GM19467 (cell line): ENCODE data around the gene PVRIG.
"Not testable (repeated sequence)": the region's sequence is repeated elsewhere in the genome, so short reads cannot be mapped to it uniquely, and the experiment has no call there.

Source experiments
- ATAC-seq: cut with Tn5 transposase; IDR thresholded peaks from one replicate; pipeline ENCODE4 v1.9.1; 2021; ENCODE audit warnings: mild to moderate bottlenecking, moderate library complexity; ENCODE audit not compliant: unreplicated experiment

Gene PVRIG

DNA sequence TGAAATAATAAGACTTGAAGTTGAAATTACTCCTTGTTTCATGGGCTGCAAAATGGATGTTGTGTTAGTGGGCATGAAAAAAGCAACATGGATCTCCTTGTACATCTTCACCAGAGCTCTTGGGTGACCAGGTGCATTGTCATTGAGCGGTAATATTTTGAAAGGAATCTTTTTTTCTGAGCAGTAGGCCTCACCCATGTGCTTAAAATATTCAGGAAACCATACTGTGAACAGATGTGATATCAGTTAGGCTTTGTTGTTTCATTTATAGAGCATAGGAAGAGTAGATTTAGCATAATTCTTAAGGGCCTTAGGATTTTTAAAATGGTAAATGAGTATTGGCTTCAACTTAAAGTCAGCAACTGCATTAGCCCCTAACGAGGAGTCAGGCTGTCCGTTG, 26.8 kb upstream of the PVRIG start:
- no peak for ATAC-seq

DNA sequence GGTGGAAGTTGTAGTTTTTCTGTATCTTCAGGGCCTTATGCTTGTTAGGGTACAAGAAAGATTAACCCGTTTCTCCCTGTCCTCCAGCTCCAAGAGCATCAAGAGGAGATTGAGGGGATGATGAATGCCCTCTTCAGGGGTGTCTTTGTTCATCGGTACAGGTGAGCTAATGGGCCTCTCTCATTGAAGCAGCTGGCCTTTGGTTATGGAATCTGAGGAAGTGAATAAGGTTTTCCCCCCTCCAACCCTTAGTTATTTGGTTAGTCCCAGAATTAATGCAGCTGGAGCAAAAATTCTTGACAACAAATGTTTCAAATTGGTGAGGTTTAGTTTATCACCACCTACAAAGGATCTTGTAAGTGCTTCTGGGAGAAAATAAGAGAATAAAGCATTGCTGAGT, 24.5 kb upstream of the PVRIG start:
- ATAC-seq: no peak

DNA sequence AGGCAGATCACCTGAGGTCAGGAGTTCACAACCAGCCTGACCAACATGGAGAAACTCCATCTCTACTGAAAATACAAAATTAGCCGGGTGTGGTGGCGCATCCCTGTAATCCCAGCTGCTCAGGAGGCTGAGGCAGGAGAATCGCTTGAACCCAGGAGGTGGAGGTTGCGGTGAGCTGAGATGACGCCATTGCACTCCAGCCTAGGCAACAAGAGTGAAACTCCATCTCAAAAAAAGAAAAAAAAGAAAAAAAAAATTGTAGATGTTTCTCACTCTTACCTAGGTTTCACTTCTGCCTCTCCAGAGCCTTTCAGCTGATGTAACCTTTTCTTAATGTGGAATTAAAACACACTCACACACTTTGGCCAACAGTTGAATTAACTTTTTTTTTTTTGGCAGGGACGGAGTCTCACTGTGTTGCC, 23.8 kb upstream of the PVRIG start:
- ATAC-seq: not testable (repeated sequence)

DNA sequence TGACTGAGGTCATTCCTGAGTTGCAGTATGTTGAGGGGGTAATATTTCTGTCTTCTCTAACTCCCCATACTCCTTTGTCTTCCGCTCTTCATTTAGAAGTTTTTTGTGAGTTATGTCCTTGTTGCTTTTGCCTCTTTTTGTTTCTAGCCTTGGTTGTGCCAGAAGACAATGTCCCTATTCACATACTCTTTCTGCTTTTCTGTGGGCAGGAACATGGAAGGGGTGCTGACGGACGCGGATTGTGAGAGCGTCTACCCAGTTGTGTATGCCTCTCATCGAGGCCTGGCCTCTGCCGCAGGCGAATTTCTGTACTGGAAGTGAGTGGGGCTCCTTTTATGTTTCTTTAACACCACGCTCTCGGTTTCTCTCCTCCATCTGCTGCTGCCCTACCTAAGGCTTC, 21.5 kb upstream of the PVRIG start:
- no peak for ATAC-seq

DNA sequence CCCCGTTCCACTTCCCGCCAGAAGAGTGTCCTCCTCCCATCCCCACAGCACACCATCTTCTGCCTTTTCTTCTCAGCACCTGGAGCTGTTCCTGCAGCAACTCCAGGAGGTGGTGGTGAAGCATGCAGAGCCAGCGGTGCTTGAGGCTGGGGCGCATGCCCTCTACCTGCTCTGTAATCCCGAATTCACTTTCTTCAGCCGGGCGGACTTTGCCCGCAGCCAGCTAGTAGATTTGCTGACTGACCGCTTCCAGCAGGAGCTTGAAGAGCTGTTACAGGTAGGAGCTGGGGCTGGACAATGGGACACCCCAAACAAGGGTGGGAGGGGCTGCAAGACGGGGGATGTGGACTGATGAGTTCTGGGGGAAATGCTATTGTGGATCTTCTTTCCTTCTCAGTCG, 19.1 kb upstream of the PVRIG start:
- ATAC-seq: no peak

DNA sequence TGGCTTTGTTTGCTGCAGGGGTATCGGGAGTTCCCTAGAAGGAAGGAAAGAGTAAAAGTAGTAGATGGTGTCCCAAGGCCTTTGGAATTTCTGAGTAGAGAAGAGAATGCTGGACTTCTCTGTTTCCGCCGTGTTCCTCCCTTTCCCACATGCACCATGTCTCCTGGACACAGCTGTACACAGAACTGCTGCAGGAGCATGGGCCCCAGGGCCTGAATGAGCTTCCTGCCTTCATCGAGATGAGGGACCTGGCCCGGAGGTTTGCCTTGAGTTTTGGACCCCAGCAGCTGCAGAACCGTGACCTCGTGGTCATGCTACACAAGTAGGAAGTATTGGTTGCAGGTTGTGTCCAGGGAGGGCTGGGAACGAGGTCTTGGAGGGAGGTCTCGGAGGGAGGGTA, 15.3 kb upstream of the PVRIG start:
- ATAC-seq: no peak

DNA sequence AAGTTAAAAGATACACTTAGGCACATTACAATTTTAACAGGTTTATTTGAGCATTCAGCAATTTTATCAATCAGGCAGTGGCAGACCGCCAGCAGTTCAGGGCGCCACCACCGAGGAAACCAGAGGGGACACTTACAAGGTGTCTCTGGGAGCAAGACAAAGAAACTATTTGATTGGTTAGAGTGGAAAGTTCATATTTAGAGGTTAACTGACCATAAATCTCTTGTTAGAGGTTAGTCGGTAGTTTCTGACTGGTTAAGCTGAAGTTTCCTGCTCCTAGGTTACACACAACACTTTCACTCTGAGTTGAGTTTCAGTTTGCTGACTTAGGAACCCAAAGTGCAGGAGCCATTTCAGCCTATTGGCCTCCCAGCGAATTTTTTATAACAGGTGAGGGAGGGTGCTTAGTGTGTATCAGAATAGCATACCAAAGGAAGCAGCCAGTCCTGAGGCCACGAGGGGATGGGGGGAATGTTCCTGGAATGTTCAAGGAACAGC, 10.8 kb upstream of the PVRIG start:
- ATAC-seq: peak; percentile 61

DNA sequence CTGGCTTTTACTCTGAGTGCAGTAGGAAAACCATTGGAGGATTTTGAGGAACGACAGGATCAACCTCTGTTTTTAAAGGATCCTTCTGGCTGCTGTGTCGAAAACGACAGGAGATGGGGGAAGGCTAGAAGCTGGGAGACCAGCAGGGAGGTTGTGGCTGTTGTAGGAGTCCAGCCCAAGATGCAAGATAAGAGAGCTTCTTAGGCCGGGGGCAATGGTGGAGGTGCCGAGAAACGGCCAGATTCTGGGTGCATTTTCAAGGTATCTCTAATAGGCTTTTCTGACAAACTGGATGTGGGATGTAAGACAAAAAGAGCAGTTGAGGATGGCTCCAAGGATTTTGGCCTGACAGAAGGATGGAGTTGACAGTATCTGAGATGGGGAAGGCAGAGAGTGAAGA, 10.3 kb upstream of the PVRIG start:
- no peak for ATAC-seq

DNA sequence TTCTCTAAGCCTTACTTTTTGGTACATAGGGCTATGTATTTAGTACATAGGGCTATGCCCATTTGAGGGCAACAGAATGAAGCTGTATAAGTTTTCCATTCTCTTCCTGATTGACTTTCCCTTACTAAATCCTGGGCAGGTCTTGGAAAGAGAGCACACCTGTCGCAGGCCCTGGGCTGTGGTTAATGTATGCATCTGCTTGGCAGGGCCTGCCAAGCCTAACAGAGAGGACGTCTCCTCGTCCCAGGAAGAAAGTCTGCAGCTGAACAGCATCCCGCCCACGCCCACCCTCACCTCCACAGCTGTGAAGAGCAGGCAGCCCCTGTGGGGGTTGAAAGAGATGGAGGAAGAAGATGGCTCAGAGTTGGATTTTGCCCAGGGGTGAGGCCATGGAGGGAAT, 8.9 kb upstream of the PVRIG start:
- no peak for ATAC-seq

DNA sequence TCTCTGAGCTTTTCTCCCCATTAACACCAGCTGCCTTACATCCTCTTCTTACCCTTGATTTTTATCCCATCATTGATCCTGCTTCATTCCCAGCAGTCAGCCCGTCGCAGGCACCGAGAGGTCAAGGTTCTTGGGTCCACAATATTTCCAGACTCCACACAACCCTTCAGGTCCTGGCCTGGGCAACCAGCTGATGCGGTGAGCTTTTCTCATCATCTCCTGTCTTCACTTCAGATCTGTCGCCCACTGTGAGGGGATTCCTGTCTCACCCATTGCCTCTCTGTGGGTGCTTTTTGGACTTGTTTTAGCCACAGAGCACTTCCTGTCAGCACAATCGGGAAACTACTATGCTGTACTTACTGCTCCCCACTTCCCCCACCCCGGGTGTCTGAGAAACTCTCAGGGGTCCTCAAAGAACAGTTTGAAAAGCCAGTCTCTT, 8.4 kb upstream of the PVRIG start:
- ATAC-seq: no peak

DNA sequence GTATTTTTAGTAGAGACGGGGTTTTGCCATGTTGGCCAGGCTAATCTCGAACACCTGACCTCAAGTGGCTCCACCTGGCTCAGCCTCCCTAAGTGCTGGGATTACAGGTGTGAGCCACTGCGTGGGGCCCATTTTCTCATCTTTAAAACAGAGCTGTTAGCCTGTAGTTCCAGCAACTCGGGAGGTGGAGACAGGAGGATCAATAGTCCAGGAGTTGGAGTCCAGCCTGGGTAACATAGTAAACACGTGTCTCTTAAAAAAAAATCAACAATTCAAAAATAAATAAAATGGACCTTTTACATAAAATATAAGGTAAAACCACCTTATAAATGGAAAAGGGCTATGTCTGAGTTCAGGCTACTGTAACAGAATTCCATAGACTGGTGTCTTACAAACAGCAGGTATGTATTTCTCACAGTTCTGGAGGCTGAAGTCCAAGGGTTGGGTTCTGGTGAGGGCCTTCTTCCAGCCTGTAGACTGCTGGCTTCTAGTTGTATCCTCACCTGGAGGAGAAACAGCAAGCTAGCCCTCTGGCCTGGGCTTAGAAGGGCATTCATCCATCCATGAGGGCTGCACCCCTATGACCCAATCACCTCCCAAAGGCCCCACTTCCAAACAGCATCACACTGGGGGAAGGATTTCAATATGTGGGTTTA, 7.0 kb upstream of the PVRIG start:
- ATAC-seq: no peak

DNA sequence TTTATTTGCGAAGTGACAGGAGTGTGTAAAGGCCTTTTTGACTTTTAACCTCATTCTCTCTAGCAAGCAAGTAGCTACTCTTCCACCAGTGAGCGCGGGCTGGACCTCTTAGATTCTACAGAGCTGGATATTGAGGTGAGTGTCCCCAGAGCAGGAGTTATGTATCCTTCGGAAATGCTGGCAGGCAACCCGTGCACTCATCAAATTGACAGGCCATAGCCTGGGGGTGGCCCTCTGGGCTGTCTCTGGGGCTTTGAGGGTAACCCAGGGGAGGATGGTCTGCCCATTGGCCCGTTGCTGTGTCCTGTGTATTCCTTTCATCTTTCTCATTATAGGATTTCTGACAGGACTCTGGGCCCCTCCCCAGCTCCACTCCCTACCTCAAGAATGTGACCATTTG, 6.1 kb upstream of the PVRIG start:
- ATAC-seq: no peak

DNA sequence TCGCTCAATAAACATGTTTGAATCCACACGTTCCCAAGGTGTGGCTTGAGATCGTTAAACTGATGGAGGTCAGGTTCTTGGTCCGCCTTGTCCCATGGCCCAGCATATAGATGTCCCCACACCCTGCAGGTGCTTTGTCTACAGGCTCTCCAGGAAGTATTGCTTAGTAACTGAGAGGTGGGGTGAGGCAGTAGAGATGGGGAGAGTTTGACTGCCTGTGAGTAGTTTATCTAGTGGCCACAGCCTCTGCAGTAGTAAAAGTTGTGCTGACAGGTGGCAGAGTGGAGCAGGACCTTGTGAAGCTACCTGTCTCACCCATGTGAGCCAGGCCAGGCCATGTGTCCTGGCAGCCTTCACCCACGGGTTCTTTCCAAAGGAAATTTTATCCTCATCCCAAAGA, 5.4 kb upstream of the PVRIG start:
- ATAC-seq: not testable (repeated sequence)

DNA sequence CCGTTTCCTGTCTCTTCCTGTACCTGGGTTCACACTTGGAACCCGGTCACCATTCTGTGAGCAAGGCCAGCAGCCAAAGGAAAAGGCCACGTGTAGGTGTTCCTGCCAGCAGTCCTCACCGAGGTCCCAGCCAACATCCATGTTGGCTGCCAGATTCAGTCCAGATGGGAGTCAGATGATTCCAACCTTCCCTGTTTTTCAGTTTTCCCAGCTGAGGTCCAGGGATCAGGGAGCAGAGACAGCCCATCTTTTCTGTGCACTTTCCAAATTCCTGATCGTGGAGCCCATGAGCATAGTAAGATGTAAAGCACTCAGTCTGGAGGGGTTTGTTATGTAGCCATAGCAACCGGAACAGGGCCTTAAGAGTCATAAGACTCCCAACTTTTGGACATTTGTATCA, 3.9 kb upstream of the PVRIG start:
- no peak for ATAC-seq

DNA sequence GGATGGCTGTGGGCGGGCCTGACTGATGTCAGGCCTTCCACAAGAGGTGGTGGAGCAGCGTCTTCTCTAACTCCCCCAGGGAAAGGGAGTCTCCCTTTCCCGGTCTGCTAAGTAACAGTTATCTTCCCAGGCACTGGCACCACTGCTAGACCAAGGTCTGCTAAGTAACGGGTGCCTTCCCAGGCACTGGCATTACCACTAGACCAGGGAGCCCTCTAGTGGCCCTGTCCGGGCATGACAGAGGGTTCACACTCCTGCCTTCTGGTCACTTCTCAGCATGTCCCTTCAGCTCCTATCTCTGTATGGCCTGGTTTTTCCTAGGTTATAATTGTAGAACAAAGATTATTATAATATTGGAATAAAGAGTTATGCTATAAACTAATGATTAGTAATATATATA, 1.8 kb upstream of the PVRIG start:
- ATAC-seq: peak; percentile 7

DNA sequence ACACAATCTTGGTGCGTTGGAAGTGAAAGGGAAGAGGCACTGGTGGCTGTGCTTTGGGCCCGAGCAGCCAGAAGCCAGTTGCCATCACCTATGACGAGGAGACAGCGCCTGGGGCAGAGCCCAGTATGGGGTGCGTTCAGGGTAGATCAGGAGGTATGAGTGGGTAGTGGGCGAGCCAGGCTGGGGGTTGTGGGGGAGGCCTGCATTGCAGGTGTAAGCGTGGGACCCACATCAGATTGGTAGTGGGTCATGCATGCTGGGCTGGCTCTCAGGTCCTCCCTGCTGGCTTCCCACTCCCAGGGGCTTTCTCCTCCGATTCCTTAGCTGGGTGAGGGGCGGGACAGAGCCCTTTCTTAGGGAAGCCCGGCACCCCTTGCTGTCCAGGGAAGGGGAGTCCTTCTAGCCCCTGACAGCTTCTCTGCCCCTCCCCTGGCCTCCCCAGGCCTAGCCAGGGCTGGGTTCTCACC, 445 bp upstream of the PVRIG start:
- no peak for ATAC-seq

DNA sequence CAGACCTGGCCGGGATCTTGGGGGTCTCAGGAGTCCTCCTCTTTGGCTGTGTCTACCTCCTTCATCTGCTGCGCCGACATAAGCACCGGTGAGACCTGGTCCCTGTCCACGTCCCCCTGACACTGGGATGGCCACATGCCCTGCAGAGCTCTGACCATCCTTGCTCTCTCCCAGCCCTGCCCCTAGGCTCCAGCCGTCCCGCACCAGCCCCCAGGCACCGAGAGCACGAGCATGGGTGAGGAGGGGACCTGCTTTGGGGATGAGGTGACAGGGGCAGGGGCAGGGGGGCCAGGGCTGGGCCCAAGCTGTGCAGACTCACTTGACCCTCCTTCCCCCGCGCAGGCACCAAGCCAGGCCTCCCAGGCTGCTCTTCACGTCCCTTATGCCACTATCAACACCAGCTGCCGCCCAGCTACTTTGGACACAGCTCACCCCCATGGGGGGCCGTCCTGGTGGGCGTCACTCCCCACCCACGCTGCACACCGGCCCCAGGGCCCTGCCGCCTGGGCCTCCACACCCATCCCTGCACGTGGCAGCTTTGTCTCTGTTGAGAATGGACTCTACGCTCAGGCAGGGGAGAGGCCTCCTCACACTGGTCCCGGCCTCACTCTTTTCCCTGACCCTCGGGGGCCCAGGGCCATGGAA, 959 bp downstream of the PVRIG start:
- peak; percentile 1 for ATAC-seq

DNA sequence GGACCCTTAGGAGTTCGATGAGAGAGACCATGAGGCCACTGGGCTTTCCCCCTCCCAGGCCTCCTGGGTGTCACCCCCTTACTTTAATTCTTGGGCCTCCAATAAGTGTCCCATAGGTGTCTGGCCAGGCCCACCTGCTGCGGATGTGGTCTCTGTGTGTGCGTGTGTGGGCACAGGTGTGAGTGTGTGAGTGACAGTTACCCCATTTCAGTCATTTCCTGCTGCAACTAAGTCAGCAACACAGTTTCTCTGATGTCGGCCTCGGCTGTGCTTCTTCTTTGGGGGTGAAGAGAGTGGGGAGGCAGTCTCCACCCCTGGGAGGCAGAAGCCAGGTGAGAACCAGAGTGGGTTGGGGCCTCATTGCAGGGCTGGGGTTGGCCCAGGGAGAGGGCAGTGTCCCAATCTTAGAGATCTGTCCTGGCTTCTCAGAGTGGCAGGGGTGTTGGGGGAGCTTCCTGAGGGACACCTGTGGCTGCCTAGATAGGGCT, 1.5 kb downstream of the PVRIG start:
- peak; percentile 53 for ATAC-seq

DNA sequence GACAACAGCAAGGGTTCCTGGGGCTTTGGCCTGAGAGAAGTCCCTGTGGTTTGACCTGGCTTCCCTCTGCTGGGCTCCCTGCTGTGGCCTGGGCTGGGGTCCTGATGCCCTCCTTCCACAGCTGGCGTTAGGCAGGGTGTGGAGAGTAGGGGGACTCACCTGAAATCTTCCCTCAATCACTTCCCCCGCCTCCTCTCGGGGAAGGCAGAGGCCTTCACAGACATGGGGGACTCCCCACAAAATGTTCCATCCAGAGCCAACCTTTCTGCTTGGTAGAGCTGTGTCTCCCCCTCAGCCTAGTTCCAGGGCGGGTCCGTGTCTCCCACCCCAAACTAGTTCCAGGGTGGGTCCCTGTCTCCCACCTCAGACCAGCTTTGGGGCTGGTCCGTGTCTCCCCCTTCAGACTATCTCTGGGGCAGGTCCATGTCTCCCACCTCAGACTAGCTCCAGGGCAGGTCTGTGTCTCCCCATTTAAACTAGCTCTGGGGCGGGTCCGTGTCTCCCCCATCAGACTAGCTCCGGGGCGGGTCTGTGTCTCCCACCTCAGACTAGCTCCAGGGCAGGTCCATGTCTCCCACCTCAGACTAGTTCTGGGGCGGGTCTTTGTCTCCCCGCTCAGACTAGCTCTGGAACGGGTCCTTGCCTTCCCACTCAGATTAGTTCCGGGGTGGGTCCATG, 2.2 kb downstream of the PVRIG start:
- ATAC-seq: no peak

DNA sequence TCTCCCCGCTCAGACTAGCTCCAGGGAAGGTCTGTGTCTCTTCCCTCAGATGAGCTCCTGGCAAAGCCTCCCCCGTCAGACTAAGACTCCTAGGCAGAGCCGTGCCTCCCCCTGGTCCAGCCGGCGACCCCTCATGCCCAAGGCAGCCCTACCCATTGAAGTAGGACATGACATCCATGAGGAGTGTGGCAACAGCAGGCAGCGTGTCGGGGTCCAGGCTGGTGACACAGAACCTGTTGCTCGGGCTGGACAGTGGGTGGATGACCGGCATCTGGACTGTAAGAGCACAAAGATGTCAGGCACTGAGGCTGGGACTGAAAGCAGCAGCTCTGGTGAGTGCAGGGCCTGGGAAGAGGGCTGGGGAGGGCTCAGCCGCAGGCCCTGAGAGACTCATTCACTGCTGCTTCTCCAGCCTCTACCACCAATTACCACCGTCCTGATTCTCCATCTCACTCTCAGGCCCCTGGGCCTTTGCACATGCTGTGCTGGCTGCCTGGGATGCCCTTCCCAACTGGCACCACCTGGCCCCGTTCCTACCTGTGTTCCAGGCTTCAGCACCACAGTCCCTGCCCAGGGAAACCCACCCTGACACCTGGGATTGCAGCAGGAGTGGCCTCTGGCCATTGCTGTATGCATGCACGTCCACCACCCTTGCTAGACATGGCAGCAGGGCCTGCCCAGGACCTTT, 2.8 kb downstream of the PVRIG start:
- ATAC-seq: no peak

DNA sequence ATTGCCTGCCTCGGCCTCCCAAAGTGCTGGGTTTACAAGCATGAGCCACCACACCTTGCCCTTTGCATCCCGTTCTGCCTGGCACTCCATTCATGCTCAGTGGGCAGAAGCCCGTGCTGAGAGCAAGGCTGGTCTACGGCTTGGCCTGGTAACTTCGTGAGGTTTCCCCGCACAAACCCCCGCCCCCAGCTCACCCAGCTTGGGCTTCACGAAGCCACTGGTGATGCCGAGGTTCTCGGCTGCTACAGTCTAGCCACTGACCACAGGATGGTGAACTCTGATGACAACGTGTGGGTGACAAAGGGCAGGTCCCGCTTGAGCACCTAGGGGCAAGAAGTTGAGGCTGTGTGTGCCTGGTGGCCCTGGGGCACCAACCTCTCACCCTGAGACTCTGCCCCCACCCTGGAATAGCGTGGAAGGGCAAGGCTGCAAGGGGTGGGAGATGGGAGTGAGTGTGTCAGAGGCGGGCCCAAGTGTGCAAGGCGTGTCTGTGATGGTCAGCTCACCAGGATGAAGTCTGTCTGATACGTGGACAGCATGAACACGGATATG, 3.7 kb downstream of the PVRIG start:
- ATAC-seq: not testable (repeated sequence)
